ENCODE data around the gene NEU2. TPM values are rescaled to one million over a fixed set of nuclear protein-coding genes. Genes with fewer than 3 reads are reported as not detected.

Gene NEU2
- total and polyA plus RNA-seq, 2 experiments from 2014 or later = not detected

- no peaks in the 10 kb centered on the region for H3K9me3 ChIP-seq (ENCODE audit: low read depth)
- 92% methylated on average over 6 of the region's 6 CpGs for WGBS (ENCODE audit: low lambda C conversion rate, missing lambda C conversion rate)
- no peaks in the 10 kb centered on the region for H3K27me3 ChIP-seq
- H2AFZ ChIP-seq = no peak overlapping the region
- DNase-seq (ENCODE audit: low spot score) = no peak
- no peaks in the 10 kb centered on the region for H3K4me1 ChIP-seq (ENCODE audit: insufficient read depth)
- no peak for TF ChIP-seq EZH2 (IDR thresholded peaks at IDR 0.05; ENCODE audit: borderline replicate concordance)
- no peak for TF ChIP-seq CTCF (IDR thresholded peaks at IDR 0.05; ENCODE audit: poor library complexity)
- no peak overlapping the region for H3K27ac ChIP-seq
- H3K9me2 ChIP-seq (replicated peaks; ENCODE audit: insufficient read depth) = no peaks in the 10 kb centered on the region
- H3K79me2 ChIP-seq = no peaks in the 10 kb centered on the region
- no peak overlapping the region for H3K4me3 ChIP-seq
- H4K20me1 ChIP-seq (ENCODE audit: insufficient read depth, poor library complexity, severe bottlenecking) = no peaks in the 10 kb centered on the region
- no peaks in the 10 kb centered on the region for H3K36me3 ChIP-seq (replicated peaks; ENCODE audit: insufficient read depth, low read depth)
- H3K4me2 ChIP-seq = no peak overlapping the region
Observed at GRCh38 chr2:233005096-233005495, 27.4 kb upstream of the NEU2 start.

GRCh38 chr2:233006648-233007047 lies 25.8 kb upstream of the NEU2 start:
- Histone ChIP-seq H3K4me2 (no peak overlapping the region), H3K27me3 (no peaks in the 10 kb centered on the region), H4K20me1 (ENCODE audit: insufficient read depth, poor library complexity, severe bottlenecking) (no peaks in the 10 kb centered on the region), H2AFZ (no peak overlapping the region), H3K9me3 (ENCODE audit: low read depth) (no peaks in the 10 kb centered on the region), H3K4me3 (no peak overlapping the region), H3K79me2 (no peaks in the 10 kb centered on the region), H3K27ac (no peak overlapping the region), H3K9me2 (replicated peaks; ENCODE audit: insufficient read depth) (no peaks in the 10 kb centered on the region), H3K4me1 (ENCODE audit: insufficient read depth) (no peaks in the 10 kb centered on the region), H3K36me3 (replicated peaks; ENCODE audit: insufficient read depth, low read depth) (no peaks in the 10 kb centered on the region)
- 94% methylated on average over 6 of the region's 6 CpGs for WGBS (ENCODE audit: low lambda C conversion rate, missing lambda C conversion rate)
- TF ChIP-seq EZH2 (IDR thresholded peaks at IDR 0.05; ENCODE audit: borderline replicate concordance) = no peak
- no peak for TF ChIP-seq EZH2phosphoT487 (IDR thresholded peaks at IDR 0.05; ENCODE audit: low read depth, severe bottlenecking, unreplicated experiment)
- TF ChIP-seq CTCF (IDR thresholded peaks at IDR 0.05; ENCODE audit: poor library complexity) = no peak
- DNase-seq (ENCODE audit: low spot score) = no peak

GRCh38 chr2:233007270-233007669 lies 25.2 kb upstream of the NEU2 start:
- WGBS (ENCODE audit: low lambda C conversion rate, missing lambda C conversion rate) = 79% methylated on average over 7 of the region's 7 CpGs
- no peaks in the 10 kb centered on the region for H3K4me1 ChIP-seq (ENCODE audit: insufficient read depth)

More at GRCh38 chr2:233007270-233007669, 25.2 kb upstream of the NEU2 start:
- Histone ChIP-seq H3K79me2 (no peaks in the 10 kb centered on the region), H3K9me2 (replicated peaks; ENCODE audit: insufficient read depth) (no peaks in the 10 kb centered on the region), H3K36me3 (replicated peaks; ENCODE audit: insufficient read depth, low read depth) (no peaks in the 10 kb centered on the region), H3K9me3 (ENCODE audit: low read depth) (no peaks in the 10 kb centered on the region), H3K27me3 (no peaks in the 10 kb centered on the region), H3K27ac (no peak overlapping the region), H3K4me3 (no peak overlapping the region), H4K20me1 (ENCODE audit: insufficient read depth, poor library complexity, severe bottlenecking) (no peaks in the 10 kb centered on the region), H2AFZ (no peak overlapping the region), H3K4me2 (no peak overlapping the region)
- no peak for DNase-seq (ENCODE audit: low spot score)
- TF ChIP-seq EZH2 (IDR thresholded peaks at IDR 0.05; ENCODE audit: borderline replicate concordance) (no peak), CTCF (IDR thresholded peaks at IDR 0.05; ENCODE audit: poor library complexity) (no peak), EZH2phosphoT487 (IDR thresholded peaks at IDR 0.05; ENCODE audit: low read depth, severe bottlenecking, unreplicated experiment) (no peak)

All from hepatocyte (in vitro differentiated cells).